ENCODE measurements around the gene SMIM29. TPM values are rescaled to one million over a fixed set of nuclear protein-coding genes. Genes with fewer than 3 reads are reported as not detected.

The SMIM29 gene
- polyA plus RNA-seq, 10 donors: 7.0 to 9.8 (median 7.8) TPM

DNA sequence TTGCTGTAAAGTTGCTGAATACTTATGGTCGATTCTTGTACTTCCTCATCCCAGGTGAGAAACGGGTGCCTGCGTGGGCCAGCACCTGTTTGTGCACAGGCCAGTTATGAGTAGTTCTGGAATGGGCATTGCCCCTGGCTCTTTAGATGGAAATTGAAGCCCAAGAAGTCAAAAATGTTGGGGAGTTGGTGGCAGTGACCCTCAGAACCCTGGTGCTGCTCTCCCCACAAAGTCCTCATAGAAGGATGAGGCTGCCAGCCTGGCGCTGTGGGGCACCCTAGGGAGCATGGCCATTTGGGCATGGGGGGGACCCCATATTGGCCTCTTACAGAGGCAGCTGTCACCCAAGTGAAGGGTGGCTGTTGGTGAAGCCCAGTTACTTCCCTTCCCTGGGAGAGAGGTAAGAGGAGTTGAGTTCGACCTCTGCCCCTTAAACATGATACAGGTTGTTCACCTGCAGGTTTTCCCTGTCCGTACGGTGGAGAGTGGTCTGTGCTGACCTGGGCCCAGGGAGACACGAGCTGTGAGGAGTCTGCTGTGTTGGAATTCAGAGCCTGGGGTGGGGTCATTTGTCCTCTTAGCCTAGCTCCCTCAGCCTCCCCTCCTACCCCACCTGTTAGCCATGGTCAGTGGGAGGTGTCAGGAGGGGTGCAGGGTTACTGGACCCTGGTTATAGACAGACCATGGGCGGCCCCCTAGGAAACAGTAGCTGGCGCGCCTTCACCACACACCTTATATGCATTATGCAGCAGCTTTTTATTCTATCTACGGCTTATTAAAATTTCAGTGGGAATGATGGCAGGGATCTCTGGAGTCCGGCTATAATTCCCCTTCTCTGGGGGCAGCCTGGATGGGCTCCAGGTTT, 7.2 kb downstream of the SMIM29 start:
- DNase-seq: no peak

DNA sequence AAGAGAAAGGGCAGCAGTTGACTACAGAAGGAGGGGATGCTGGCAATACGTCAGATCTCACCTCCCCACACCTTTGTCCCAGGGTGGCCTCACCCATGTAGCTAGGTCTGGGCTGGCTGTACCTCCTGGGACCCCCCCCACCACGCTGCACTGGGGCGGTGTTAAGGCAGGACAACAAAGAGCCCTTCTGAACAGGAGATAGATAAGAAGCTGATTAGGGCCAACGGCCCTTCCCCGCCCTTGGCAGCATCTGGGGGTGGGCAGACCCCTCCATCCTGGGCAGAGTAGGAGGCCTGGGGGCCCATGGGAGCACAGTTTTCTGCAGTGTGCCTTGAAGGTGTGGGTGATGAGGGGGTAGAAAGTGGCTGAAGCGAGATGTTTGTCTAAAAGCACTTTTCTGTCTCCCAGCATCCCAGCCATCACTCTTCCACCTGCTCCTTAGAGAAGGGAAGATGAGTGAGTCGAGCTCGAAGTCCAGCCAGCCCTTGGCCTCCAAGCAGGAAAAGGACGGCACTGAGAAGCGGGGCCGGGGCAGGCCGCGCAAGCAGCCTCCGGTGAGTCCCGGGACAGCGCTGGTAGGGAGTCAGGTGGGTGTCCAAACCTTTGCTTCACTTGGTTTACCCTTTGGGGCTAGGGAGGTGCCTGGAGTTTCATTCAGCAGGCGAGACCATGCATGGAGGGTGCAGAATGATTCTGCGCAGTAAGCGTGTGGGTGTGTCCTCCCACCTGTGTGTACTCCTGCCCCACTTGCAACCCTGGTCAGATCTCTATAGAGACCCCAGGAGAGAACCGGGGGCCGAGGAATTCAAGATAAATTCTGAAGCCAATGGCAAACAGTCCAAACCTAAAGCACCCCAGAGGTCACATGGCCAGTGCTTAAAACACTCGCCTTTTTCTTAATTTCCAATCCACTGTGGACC, 8.2 kb downstream of the SMIM29 start:
- no peak for DNase-seq

- no peak for DNase-seq
Observed at GRCh38 chr6:34239893-34240292, 8.9 kb downstream of the SMIM29 start.

DNA sequence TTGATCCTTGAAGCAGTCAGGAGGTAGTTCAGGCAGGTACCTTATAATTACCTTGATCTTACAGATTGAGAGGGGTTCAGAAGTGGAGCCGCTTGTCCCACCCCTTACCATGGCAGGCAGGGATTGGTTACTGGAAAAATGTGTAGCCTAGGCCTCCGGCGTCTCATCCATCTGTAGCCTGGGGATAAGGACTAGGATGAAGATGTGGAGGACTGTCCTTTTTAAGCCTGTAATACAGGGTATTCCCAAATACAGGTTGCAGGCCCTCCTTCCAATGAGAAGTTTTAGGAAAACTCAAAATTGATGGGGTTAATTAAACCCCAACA, 9.3 kb downstream of the SMIM29 start:
- no peak for DNase-seq

DNA sequence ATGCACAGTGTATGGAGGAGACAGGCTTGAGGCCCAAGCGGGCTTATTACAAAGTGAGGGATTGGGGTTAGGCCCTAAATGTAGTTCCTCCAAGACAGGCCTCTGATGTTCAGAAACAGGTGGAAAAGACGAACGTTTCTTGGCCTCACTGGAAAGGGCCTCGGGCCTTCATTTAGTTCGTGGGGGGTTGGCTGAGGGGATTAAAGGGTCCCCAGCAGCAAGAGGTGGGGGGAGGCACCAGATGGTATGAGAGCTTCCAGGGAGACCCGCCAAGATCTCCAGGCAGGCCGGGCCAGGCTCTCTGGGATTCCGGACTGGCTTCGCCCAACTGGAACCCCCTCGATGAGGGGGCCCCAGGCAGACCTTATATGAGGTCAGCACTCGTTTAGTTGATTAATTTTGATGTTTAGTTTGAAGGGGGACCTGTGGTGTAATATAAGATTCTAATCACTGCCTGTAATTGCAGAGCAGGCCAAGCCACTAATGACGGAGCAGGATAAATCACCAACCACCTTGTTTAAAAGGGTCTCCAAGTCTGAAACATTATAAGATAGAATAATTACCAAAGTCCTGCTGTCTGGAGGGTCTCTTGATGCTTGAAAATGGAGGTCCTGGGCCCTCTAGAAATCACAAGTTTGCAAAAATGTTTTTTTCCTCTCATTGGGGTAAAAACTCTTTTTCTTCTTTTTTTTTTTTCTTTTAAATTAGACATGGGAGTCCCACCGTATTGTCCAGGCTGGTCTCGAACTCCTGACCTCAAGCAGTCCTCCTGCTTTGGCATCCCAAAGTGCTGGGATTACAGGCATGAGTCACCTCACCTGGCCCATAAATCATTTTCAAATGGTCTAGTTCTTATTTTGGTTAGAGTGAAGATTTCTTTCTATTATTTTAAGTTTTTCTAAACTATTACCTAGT, 10.0 kb downstream of the SMIM29 start:
- no peak for DNase-seq

DNA sequence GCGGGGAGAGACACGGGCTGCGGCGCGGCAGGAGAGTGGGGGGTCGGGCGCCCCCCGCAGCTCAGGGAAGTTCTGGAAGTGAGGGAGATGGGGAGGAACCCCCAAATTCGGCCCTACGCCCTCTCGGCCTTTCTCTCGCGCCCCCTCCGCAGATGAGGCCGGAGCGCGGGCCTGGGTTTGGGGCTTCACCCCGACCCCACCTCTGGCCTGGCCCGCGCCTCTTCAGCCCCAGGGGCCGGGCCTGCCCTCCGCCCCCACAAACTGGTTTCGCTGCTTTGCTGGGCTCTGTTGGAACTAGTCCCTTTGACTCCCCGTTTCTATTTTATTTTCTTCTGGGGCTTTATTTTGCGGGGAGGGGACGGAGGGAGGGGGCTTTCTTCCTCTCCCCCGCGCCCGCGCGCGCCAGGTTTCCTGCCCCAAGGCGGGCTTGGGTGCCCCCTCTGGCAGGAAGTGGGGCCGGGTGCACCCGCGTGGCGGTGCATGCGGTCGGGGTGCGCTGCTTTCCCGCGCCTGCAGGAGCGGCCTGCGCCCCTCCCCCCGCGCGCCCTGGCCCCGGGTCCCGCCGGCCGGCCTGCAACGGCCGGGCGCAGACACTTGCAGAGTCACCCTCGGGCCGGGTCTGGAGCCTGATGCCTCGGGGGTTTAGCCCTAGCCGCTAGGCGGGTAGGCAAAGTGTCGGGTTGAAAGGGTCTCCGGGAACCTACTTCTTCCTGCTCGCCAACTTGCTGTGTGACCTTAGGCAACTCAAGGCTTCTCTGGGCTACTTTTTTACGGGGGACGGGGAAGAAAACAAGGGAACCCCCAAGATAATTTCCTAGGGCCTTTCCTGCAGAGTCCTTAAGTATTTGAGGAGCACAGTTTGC, 10.9 kb downstream of the SMIM29 start:
- DNase-seq: no peak

DNA sequence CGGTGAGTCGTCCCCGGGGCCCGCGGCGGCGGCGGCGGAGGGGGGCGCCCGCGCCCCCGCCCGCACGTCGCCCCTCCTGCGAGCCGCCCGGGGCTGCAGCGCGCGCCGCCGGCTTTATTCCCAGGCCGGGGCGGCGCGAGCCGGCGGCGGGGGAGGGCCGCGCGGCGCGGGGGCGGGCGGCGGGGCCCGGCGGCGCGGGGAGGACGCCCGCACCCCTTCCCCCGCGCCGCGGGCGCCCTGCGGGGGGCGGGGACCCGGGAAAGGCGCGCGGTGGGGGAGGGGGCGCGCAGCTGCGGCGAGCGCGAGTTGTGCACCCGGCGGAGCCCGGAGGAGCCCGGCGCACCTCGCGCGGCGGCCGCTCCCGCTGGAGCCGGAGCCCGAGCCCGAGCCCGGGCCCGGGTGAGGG, 11.5 kb downstream of the SMIM29 start:
- no peak for DNase-seq

- DNase-seq: peak; percentile 83 to 86 (median 86)
Observed at GRCh38 chr6:34236443-34237315, 12.1 kb downstream of the SMIM29 start, which contains the start of gene HMGA1. Gene HMGA1, plus strand, starts transcription at chr6:34236873. Its CDS starts 3,908 bp downstream, at chr6:34240781.

DNA sequence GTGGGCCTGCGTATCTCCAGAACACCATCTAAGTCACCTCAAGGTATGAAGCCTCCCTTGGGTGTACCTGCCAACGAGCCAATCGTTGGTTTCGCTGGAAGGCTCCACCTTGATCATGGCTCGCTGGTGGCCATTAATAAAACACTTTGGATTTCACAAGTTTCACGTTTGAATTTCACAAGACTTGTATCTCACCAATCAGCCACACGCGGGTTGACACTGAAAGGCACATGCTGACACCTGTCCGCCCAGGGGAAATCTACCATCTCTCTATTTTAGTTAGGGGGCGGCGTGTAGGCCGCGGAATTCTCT, 12.7 kb downstream of the SMIM29 start:
- no peak for DNase-seq

- DNase-seq: peak; percentile 36 to 87 (median 73)
Observed at GRCh38 chr6:34235307-34236130, 13.3 kb downstream of the SMIM29 start.

GRCh38 chr6:34234667-34235306, 14.0 kb downstream of the SMIM29 start:
- no peak for DNase-seq

GRCh38 chr6:34233867-34234266, 14.9 kb downstream of the SMIM29 start:
- DNase-seq: no peak

- no peak for DNase-seq
Observed at GRCh38 chr6:34232901-34233300, 15.9 kb downstream of the SMIM29 start.

GRCh38 chr6:34231566-34232336, 17.1 kb downstream of the SMIM29 start:
- DNase-seq: no peak

DNA sequence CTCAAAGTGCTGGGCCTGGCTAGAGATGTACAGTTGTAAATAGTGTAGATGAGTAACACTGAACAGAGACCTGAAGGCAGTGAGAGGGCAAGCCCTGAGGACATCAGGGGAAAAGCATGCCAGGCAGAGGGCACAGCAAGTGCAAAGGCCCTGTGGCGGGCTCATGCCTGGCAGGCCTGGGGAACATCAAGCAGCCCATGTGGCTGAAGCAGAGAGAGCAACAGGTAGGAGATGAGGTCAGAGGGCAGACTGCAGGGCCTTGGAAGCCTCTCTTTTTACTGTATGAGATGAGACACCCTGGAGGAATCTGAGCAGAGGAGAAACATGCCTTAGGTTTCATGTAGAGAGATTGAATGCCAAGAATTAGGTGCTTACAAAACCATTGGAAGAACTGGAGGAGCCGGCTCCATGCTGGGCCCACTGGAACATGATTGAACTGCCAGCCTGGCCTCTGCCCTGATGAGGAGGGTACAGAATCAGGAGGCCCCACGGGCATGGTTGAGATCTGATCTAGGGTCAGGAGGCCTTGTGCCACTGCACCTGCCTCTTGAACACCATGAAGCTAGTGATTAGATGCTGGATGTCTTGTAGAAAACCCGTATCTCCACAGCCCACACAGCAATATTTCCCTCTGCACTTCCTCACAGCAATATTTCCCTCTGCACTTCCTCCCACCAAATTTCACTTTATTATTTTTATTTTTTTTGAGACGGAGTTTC, 18.0 kb downstream of the SMIM29 start:
- no peak for DNase-seq

DNA sequence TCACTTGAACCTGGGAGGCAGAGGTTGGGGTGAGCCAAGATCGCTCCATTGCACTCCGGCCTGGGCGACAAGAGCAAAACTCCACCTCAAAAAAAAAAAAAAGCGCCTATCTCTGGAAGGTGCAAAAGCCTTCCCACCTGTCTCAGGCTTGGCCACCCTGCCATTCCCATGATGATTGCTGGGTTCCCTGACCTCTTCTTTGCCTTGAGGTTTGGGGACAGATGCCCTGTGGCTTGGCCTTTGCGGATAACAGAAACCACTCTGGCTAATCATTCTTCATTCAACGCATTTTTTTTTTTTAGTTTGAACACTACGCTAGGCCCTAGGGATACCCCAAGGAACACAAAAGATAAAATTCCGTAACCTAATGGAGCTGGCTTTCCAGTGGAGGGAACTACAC, 18.9 kb downstream of the SMIM29 start:
- no peak for DNase-seq

All from muscle of back (tissue), 11 donors.